ENCODE data around the gene RIPPLY1. TPM values are rescaled to one million over a fixed set of nuclear protein-coding genes. Genes with fewer than 3 reads are reported as not detected.

The RIPPLY1 gene
- total RNA-seq, 1 donor from 2014 or later = not detected

GRCh38 chrX:106948641-106949040 lies 45.5 kb upstream of the RIPPLY1 start:
- H3K27ac ChIP-seq = no peak overlapping the region
- H3K4me3 ChIP-seq = no peak overlapping the region
- DNase-seq (ENCODE audit: low spot score in 2 of 2) = no peak
- no peaks in the 10 kb centered on the region for H3K36me3 ChIP-seq
- TF ChIP-seq, protein P1, sequence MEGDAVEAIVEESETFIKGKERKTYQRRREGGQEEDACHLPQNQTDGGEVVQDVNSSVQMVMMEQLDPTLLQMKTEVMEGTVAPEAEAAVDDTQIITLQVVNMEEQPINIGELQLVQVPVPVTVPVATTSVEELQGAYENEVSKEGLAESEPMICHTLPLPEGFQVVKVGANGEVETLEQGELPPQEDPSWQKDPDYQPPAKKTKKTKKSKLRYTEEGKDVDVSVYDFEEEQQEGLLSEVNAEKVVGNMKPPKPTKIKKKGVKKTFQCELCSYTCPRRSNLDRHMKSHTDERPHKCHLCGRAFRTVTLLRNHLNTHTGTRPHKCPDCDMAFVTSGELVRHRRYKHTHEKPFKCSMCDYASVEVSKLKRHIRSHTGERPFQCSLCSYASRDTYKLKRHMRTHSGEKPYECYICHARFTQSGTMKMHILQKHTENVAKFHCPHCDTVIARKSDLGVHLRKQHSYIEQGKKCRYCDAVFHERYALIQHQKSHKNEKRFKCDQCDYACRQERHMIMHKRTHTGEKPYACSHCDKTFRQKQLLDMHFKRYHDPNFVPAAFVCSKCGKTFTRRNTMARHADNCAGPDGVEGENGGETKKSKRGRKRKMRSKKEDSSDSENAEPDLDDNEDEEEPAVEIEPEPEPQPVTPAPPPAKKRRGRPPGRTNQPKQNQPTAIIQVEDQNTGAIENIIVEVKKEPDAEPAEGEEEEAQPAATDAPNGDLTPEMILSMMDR (IDR thresholded peaks at IDR 0.05) = no peak
- H3K27me3 ChIP-seq = no peaks in the 10 kb centered on the region
- H3K4me1 ChIP-seq = no peaks in the 10 kb centered on the region
- H3K9me3 ChIP-seq = no peaks in the 10 kb centered on the region
- intact Hi-C loops (cut with DNase I) = no loop called here

GRCh38 chrX:106946464-106946863 lies 43.3 kb upstream of the RIPPLY1 start:
- intact Hi-C loops (cut with DNase I) = no loop called here
- no peak for DNase-seq (ENCODE audit: low spot score in 2 of 2)
- H3K27ac ChIP-seq = no peak overlapping the region
- H3K4me1 ChIP-seq = no peaks in the 10 kb centered on the region
- no peaks in the 10 kb centered on the region for H3K27me3 ChIP-seq
- H3K9me3 ChIP-seq = no peaks in the 10 kb centered on the region
- H3K36me3 ChIP-seq = peaks cover 0 to 15% of the 10 kb centered on the region in 2 donors
- TF ChIP-seq, protein P1 (IDR thresholded peaks at IDR 0.05) = no peak
- no peak overlapping the region for H3K4me3 ChIP-seq

- Histone ChIP-seq H3K4me3 (no peak overlapping the region), H3K9me3 (no peaks in the 10 kb centered on the region), H3K27ac (no peak overlapping the region), H3K36me3 (peaks cover 0 to 17% of the 10 kb centered on the region in 2 donors), H3K4me1 (no peaks in the 10 kb centered on the region), H3K27me3 (no peaks in the 10 kb centered on the region)
- TF ChIP-seq, protein P1 (IDR thresholded peaks at IDR 0.05) = no peak
- intact Hi-C loops (cut with DNase I) = no loop called here
- no peak for DNase-seq (ENCODE audit: low spot score in 2 of 2)
Observed at GRCh38 chrX:106940068-106940467, 36.9 kb upstream of the RIPPLY1 start.

DNA sequence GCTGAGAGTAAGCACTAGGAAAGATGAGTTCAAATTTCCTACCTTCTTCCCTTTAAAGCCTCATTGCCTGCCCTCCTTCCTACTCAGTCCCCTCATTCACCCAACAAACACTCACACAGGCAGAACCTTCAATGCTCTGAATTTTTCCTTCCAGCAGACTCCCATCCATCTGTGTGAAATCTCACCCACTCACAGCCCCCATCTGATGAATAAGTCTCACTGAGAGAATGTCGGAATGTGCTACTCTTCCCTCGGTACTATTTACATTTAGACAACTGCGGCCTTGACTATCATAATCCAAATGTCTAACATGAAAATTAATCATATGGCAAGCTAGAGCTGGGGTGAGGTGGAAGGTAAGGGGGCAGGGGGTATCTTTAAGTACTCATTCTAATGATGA lies 36.4 kb upstream of the RIPPLY1 start:
- Histone ChIP-seq H3K36me3 (peaks cover 0 to 17% of the 10 kb centered on the region in 2 donors), H3K27me3 (no peaks in the 10 kb centered on the region), H3K27ac (no peak overlapping the region), H3K4me1 (no peaks in the 10 kb centered on the region), H3K9me3 (no peaks in the 10 kb centered on the region), H3K4me3 (no peak overlapping the region)
- DNase-seq (ENCODE audit: low spot score in 2 of 2) = no peak
- intact Hi-C loops (cut with DNase I) = no loop called here
- TF ChIP-seq, protein P1 (IDR thresholded peaks at IDR 0.05) = no peak

DNA sequence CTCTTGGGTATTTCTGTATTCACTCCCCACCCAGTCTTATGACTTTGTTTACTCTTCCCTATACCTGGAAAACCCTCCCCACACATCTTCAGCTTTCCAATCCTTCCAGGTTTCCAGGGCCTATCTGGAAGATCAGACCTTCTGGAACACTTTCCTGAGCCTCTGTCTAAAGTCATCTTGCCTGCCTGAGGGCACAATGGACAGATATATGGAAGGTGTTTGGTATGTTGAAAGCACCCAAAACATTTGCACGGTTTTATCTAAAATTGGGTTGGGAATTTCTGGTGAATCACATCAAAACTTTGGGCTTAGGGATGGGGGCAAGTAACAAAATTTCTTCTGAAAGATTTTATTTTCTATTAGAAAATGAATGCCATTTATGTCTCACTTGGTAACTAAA lies 33.1 kb upstream of the RIPPLY1 start:
- intact Hi-C loops (cut with DNase I) = no loop called here
- Histone ChIP-seq H3K27me3 (no peaks in the 10 kb centered on the region), H3K27ac (no peak overlapping the region), H3K4me3 (no peak overlapping the region), H3K4me1 (no peaks in the 10 kb centered on the region), H3K36me3 (no peaks in the 10 kb centered on the region), H3K9me3 (no peaks in the 10 kb centered on the region)
- no peak for DNase-seq (ENCODE audit: low spot score in 2 of 2)
- TF ChIP-seq, protein P1 (IDR thresholded peaks at IDR 0.05) = no peak

DNA sequence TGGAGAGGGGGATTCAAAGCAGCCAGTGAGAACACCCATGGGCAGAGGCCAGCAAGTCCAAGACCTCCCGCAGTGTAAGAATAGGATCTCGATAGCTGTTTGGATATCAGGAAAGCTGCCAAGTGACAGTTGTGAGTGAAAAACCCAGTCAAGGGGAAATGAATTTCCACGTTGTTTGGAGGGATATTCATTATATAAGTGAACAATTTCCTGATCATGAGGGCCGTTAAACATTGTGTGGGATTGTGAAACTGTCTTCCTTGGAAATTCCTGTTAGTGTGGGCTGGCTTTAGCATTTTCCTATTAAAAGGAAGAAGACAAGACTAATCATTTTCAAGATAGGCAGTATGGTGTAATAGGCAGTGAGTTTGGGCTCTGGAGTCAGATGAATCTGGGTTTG lies 32.0 kb upstream of the RIPPLY1 start:
- no peaks in the 10 kb centered on the region for H3K36me3 ChIP-seq
- TF ChIP-seq, protein P1 (IDR thresholded peaks at IDR 0.05) = no peak
- H3K4me3 ChIP-seq = no peak overlapping the region
- no peak for DNase-seq (ENCODE audit: low spot score in 2 of 2)
- H3K9me3 ChIP-seq = no peaks in the 10 kb centered on the region
- no peak overlapping the region for H3K27ac ChIP-seq
- no peaks in the 10 kb centered on the region for H3K27me3 ChIP-seq
- no peaks in the 10 kb centered on the region for H3K4me1 ChIP-seq
- intact Hi-C loops (cut with DNase I) = no loop called here
